Measurements from ENCODE around the gene CEP170B. TPM values are rescaled to one million over a fixed set of nuclear protein-coding genes. Genes with fewer than 3 reads are reported as not detected.

The CEP170B gene
- total and polyA plus RNA-seq, 4 donors: 1.5 to 10.9 (median 6.7) TPM

GRCh38 chr14:104937161-104937560, 72.1 kb downstream of the CEP170B start:
- peaks cover 0 to 6% (median 3%) of the 10 kb centered on the region in 4 donors for H3K4me1 ChIP-seq (ENCODE audit: control insufficient read depth in 4 of 4, insufficient read depth in 4 of 4, low read length in 3 of 4)
- H3K4me3 ChIP-seq (ENCODE audit: low read depth in 1 of 3, low read length in 3 of 3): no peak overlapping the region
- H3K27ac ChIP-seq (ENCODE audit: low read depth in 1 of 2, low read length in 2 of 2): no peak overlapping the region
- peaks cover 0 to 3% (median 0%) of the 10 kb centered on the region in 4 donors for H3K27me3 ChIP-seq (ENCODE audit: control insufficient read depth in 4 of 4, insufficient read depth in 4 of 4, low read length in 3 of 4)
- WGBS: 66% methylated on average over 4 of the region's 4 CpGs
- H3K9ac ChIP-seq (ENCODE audit: low read depth in 1 of 2, low read length in 2 of 2): no peak overlapping the region
- H3K36me3 ChIP-seq (ENCODE audit: control insufficient read depth in 4 of 4, insufficient read depth in 3 of 4, low read depth in 1 of 4, low read length in 3 of 4): no peaks in the 10 kb centered on the region
- TF ChIP-seq TAF1 (conservative IDR thresholded peaks at IDR 0.05): no peak
- no peak for TF ChIP-seq RAD21 (IDR thresholded peaks at IDR 0.05)
- no peak for TF ChIP-seq CTCF (IDR thresholded peaks at IDR 0.05; ENCODE audit: low read depth, low read length, missing input control)
- no peak for TF ChIP-seq FOXA1 (IDR thresholded peaks at IDR 0.05)
- TF ChIP-seq NR2F2 (IDR thresholded peaks at IDR 0.05): no peak
- TF ChIP-seq JUND (IDR thresholded peaks at IDR 0.05): no peak
- TF ChIP-seq EGR1 (IDR thresholded peaks at IDR 0.05; ENCODE audit: low read depth in 2 of 2): no peak
- no peak for TF ChIP-seq FOXA2 (IDR thresholded peaks at IDR 0.05)
- no peak for TF ChIP-seq HNF4A (conservative IDR thresholded peaks at IDR 0.05)
- no peak for TF ChIP-seq MAX (IDR thresholded peaks at IDR 0.05)
- H3K9me3 ChIP-seq (ENCODE audit: control insufficient read depth in 4 of 4, low read length in 3 of 4): no peaks in the 10 kb centered on the region
- DNase-seq (ENCODE audit: low spot score): no peak

GRCh38 chr14:104937694-104938365, 72.8 kb downstream of the CEP170B start:
- TF ChIP-seq TAF1 (conservative IDR thresholded peaks at IDR 0.05) (no peak), YY1 (IDR thresholded peaks at IDR 0.05) (no peak), JUND (IDR thresholded peaks at IDR 0.05) (no peak), RXRA (IDR thresholded peaks at IDR 0.05) (no peak), HNF4A (conservative IDR thresholded peaks at IDR 0.05) (no peak), GABPA (IDR thresholded peaks at IDR 0.05 in 1 of 2, conservative IDR thresholded peaks at IDR 0.05 in 1 of 2) (no peak), HNF4G (IDR thresholded peaks at IDR 0.05) (no peak), FOXA1 (IDR thresholded peaks at IDR 0.05) (no peak), SP1 (IDR thresholded peaks at IDR 0.05) (no peak), RAD21 (IDR thresholded peaks at IDR 0.05) (no peak), NR2F2 (IDR thresholded peaks at IDR 0.05) (no peak), MAX (IDR thresholded peaks at IDR 0.05) (no peak), CTCF (IDR thresholded peaks at IDR 0.05; ENCODE audit: low read depth, low read length, missing input control) (no peak), REST (IDR thresholded peaks at IDR 0.05) (no peak), FOXA2 (IDR thresholded peaks at IDR 0.05) (no peak), EGR1 (IDR thresholded peaks at IDR 0.05; ENCODE audit: low read depth in 2 of 2) (no peak)
- TF ChIP-seq, protein P1, sequence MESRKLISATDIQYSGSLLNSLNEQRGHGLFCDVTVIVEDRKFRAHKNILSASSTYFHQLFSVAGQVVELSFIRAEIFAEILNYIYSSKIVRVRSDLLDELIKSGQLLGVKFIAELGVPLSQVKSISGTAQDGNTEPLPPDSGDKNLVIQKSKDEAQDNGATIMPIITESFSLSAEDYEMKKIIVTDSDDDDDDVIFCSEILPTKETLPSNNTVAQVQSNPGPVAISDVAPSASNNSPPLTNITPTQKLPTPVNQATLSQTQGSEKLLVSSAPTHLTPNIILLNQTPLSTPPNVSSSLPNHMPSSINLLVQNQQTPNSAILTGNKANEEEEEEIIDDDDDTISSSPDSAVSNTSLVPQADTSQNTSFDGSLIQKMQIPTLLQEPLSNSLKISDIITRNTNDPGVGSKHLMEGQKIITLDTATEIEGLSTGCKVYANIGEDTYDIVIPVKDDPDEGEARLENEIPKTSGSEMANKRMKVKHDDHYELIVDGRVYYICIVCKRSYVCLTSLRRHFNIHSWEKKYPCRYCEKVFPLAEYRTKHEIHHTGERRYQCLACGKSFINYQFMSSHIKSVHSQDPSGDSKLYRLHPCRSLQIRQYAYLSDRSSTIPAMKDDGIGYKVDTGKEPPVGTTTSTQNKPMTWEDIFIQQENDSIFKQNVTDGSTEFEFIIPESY (IDR thresholded peaks at IDR 0.05): no peak
- TF ChIP-seq, protein P2, sequence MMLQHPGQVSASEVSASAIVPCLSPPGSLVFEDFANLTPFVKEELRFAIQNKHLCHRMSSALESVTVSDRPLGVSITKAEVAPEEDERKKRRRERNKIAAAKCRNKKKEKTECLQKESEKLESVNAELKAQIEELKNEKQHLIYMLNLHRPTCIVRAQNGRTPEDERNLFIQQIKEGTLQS (IDR thresholded peaks at IDR 0.05): no peak
- no peaks in the 10 kb centered on the region for H3K27me3 ChIP-seq (ENCODE audit: control insufficient read depth in 4 of 4, insufficient read depth in 4 of 4, low read length in 3 of 4)
- DNase-seq (ENCODE audit: low spot score): no peak
- H3K9me3 ChIP-seq (ENCODE audit: control insufficient read depth in 4 of 4, low read length in 3 of 4): no peaks in the 10 kb centered on the region
- H3K9ac ChIP-seq (ENCODE audit: low read depth in 1 of 2, low read length in 2 of 2): no peak overlapping the region
- 64% methylated on average over 11 of the region's 11 CpGs for whole genome bisulfite sequencing
- no peaks in the 10 kb centered on the region for H3K36me3 ChIP-seq (ENCODE audit: control insufficient read depth in 4 of 4, insufficient read depth in 3 of 4, low read depth in 1 of 4, low read length in 3 of 4)
- peaks cover 0 to 5% (median 3%) of the 10 kb centered on the region in 4 donors for H3K4me1 ChIP-seq (ENCODE audit: control insufficient read depth in 4 of 4, insufficient read depth in 4 of 4, low read length in 3 of 4)
- H3K27ac ChIP-seq (ENCODE audit: low read depth in 1 of 2, low read length in 2 of 2): no peak overlapping the region
- H3K4me3 ChIP-seq (ENCODE audit: low read depth in 1 of 3, low read length in 3 of 3): no peak overlapping the region
